OCI-LY1 (cell line): ENCODE measurements around the gene TMEM187.
"Not testable (repeated sequence)": the region's sequence is repeated elsewhere in the genome, so short reads cannot be mapped to it uniquely, and the experiment has no call there.

Source experiments
- H2AFZ ChIP-seq: fragments of 200-600 bp; sonication (generic), shearing (Covaris generic); 2 replicates; pipeline ENCODE4 v1.6.0; 2014; ENCODE audit warnings: antibody characterized with exemption, mild to moderate bottlenecking, low read length
- H3F3A ChIP-seq: fragments of 200-600 bp; sonication (generic), shearing (Covaris generic); 2 replicates; pipeline ENCODE4 v1.6.0; 2014; ENCODE audit warnings: mild to moderate bottlenecking, antibody characterized with exemption, low read length, moderate library complexity; ENCODE audit not compliant: insufficient read depth
- H3K27ac ChIP-seq: fragments of 200-600 bp; sonication (generic); 2 replicates; pipeline ENCODE4 v1.5.1; 2014; ENCODE audit warnings: low read length, mixed run types, mild to moderate bottlenecking, low read depth; ENCODE audit not compliant: poor library complexity, severe bottlenecking
- H3K27me3 ChIP-seq: fragments of 200-600 bp; sonication (generic); 2 replicates; pipeline ENCODE4 v1.6.0; 2014; ENCODE audit warnings: antibody characterized with exemption, mild to moderate bottlenecking, low read length, moderate library complexity; ENCODE audit not compliant: insufficient read depth
- H3K36me3 ChIP-seq: fragments of 200-600 bp; sonication (generic); 2 replicates; pipeline ENCODE4 v1.6.1; 2014; ENCODE audit warnings: mild to moderate bottlenecking, antibody characterized with exemption, low read length, moderate library complexity, mixed read lengths; ENCODE audit not compliant: insufficient read depth
- H3K4me1 ChIP-seq: fragments of 200-600 bp; sonication (generic); 2 replicates; pipeline ENCODE4 v1.5.1; 2014; ENCODE audit warnings: mild to moderate bottlenecking, low read length, moderate library complexity; ENCODE audit not compliant: insufficient read depth, severe bottlenecking
- H3K4me2 ChIP-seq: fragments of 200-600 bp; sonication (generic), shearing (Covaris generic); 2 replicates; pipeline ENCODE4 v1.6.1; 2014; ENCODE audit warnings: low read length
- H3K4me3 ChIP-seq: fragments of 200-600 bp; sonication (generic); 2 replicates; pipeline ENCODE4 v1.5.1; 2014; ENCODE audit warnings: low read length, low read depth, mild to moderate bottlenecking, mixed read lengths; ENCODE audit not compliant: poor library complexity, severe bottlenecking
- H3K79me2 ChIP-seq: fragments of 200-600 bp; shearing (Covaris generic); 2 replicates; pipeline ENCODE4 v1.6.1; 2016; ENCODE audit warnings: mixed run types, low read length, mixed read lengths; ENCODE audit not compliant: insufficient read depth
- H3K9ac ChIP-seq: fragments of 200-600 bp; sonication (generic), shearing (Covaris generic); 2 replicates; pipeline ENCODE4 v1.6.1; 2014; ENCODE audit warnings: mild to moderate bottlenecking, low read length, mixed read lengths
- H3K9me2 ChIP-seq: fragments of 200-600 bp; sonication (generic), shearing (Covaris generic); 2 replicates; pipeline ENCODE4 v1.6.1; 2014; ENCODE audit warnings: low read depth, mild to moderate bottlenecking, low read length, mixed read lengths
- H3K9me3 ChIP-seq: fragments of 200-600 bp; shearing (Covaris generic); 2 replicates; pipeline ENCODE4 v1.6.1; 2014; ENCODE audit warnings: low read length, mixed read lengths
- H4K20me1 ChIP-seq: fragments of 200-600 bp; sonication (generic), shearing (Covaris generic); 2 replicates; pipeline ENCODE4 v1.6.0; 2016; ENCODE audit warnings: mild to moderate bottlenecking, low read length; ENCODE audit not compliant: insufficient read depth
- CTCF ChIP-seq: fragments of 200-600 bp; sonication (generic), shearing (Covaris generic); IDR thresholded peaks from 2 replicates; pipeline ENCODE4 v1.5.1; 2017; ENCODE audit warnings: mild to moderate bottlenecking, antibody characterized with exemption, low read length, moderate library complexity, mixed read lengths
- EZH2 ChIP-seq: fragments of 200-600 bp; sonication (generic), shearing (Covaris generic); IDR thresholded peaks from 2 replicates; pipeline ENCODE4 v1.8.0; 2017; ENCODE audit warnings: borderline replicate concordance, mixed run types, mild to moderate bottlenecking, antibody characterized with exemption, low read length, moderate library complexity, mixed read lengths

TMEM187 gene

DNA sequence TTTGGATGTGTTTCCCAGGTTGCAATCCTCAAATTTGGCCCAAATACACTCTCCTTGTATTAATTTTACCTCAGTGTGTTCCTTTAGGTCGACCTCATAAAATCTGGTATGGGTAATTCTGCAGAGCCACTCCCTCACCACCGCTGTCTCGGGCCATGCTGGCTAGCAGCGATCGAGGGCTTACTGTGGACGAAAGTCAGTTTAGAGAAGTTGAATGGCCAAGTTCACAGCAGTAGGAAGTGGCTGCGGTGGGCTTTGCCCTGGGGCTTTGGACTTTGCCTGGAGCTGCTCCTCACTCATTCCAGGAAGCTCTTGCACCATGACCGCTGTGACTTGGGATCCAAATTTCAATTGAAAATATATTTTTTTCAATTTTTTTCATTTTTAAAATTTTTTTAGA lies 19.6 kb downstream of the TMEM187 start:
- no peak for TF ChIP-seq CTCF
- TF ChIP-seq EZH2, result no peak
- Histone ChIP-seq H3K4me3 (no peak overlapping the region), H3K27ac (no peak overlapping the region)

GRCh38 chrX:153993079-153993478 lies 20.5 kb downstream of the TMEM187 start:
- Histone ChIP-seq H3K4me2 (no peak overlapping the region), H3K79me2 (no peaks in the 10 kb centered on the region), H3K9me2 (no peaks in the 10 kb centered on the region), H3K36me3 (no peaks in the 10 kb centered on the region), H3F3A (no peaks in the 10 kb centered on the region), H4K20me1 (no peaks in the 10 kb centered on the region), H3K27ac (no peak overlapping the region), H3K9me3 (no peaks in the 10 kb centered on the region), H3K4me3 (no peak overlapping the region), H2AFZ (no peak overlapping the region), H3K9ac (no peak overlapping the region), H3K27me3 (no peaks in the 10 kb centered on the region), H3K4me1 (peaks cover 5% of the 10 kb centered on the region)
- TF ChIP-seq EZH2, result no peak
- no peak for TF ChIP-seq CTCF

More for the DNA sequence above, 19.6 kb downstream of the TMEM187 start:
- no peaks in the 10 kb centered on the region for H3K36me3 ChIP-seq
- H4K20me1 ChIP-seq, result no peaks in the 10 kb centered on the region
- no peak overlapping the region for H2AFZ ChIP-seq
- H3K79me2 ChIP-seq, result no peaks in the 10 kb centered on the region
- H3K9me2 ChIP-seq, result no peaks in the 10 kb centered on the region
- H3F3A ChIP-seq, result no peaks in the 10 kb centered on the region
- H3K9me3 ChIP-seq, result no peaks in the 10 kb centered on the region
- peaks cover 5% of the 10 kb centered on the region for H3K4me1 ChIP-seq
- H3K4me2 ChIP-seq, result no peak overlapping the region
- no peak overlapping the region for H3K9ac ChIP-seq
- no peaks in the 10 kb centered on the region for H3K27me3 ChIP-seq

GRCh38 chrX:153993978-153994377 lies 21.4 kb downstream of the TMEM187 start:
- H3F3A ChIP-seq, result no peaks in the 10 kb centered on the region
- H3K27me3 ChIP-seq, result no peaks in the 10 kb centered on the region
- no peaks in the 10 kb centered on the region for H4K20me1 ChIP-seq
- TF ChIP-seq CTCF (no peak), EZH2 (no peak)
- H3K9me2 ChIP-seq, result no peaks in the 10 kb centered on the region
- no peaks in the 10 kb centered on the region for H3K9me3 ChIP-seq
- H3K27ac ChIP-seq, result no peak overlapping the region
- H3K79me2 ChIP-seq, result no peaks in the 10 kb centered on the region
- H3K4me1 ChIP-seq, result peaks cover 5% of the 10 kb centered on the region
- no peak overlapping the region for H2AFZ ChIP-seq
- H3K36me3 ChIP-seq, result no peaks in the 10 kb centered on the region
- no peak overlapping the region for H3K4me2 ChIP-seq
- no peak overlapping the region for H3K9ac ChIP-seq
- no peak overlapping the region for H3K4me3 ChIP-seq

GRCh38 chrX:153994398-153994797 lies 21.8 kb downstream of the TMEM187 start:
- not testable (repeated sequence) for H3F3A ChIP-seq, H3K9me2 ChIP-seq, H3K27me3 ChIP-seq, H3K36me3 ChIP-seq, H3K79me2 ChIP-seq, H2AFZ ChIP-seq, H3K9ac ChIP-seq, H3K4me2 ChIP-seq, H3K9me3 ChIP-seq, H3K27ac ChIP-seq, H3K4me1 ChIP-seq, H4K20me1 ChIP-seq, H3K4me3 ChIP-seq
